GM21528 (cell line): Measurements from ENCODE around the gene MYMK.
"Not testable (repeated sequence)": the region's sequence is repeated elsewhere in the genome, so short reads cannot be mapped to it uniquely, and the experiment has no call there.

ENCODE experiments used
- ATAC-seq: cut with Tn5 transposase; IDR thresholded peaks from one replicate; pipeline ENCODE4 v1.9.1; 2021; ENCODE audit warnings: mild to moderate bottlenecking, moderate library complexity; ENCODE audit not compliant: unreplicated experiment, low FRiP score

MYMK gene, protein sequence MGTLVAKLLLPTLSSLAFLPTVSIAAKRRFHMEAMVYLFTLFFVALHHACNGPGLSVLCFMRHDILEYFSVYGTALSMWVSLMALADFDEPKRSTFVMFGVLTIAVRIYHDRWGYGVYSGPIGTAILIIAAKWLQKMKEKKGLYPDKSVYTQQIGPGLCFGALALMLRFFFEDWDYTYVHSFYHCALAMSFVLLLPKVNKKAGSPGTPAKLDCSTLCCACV

DNA sequence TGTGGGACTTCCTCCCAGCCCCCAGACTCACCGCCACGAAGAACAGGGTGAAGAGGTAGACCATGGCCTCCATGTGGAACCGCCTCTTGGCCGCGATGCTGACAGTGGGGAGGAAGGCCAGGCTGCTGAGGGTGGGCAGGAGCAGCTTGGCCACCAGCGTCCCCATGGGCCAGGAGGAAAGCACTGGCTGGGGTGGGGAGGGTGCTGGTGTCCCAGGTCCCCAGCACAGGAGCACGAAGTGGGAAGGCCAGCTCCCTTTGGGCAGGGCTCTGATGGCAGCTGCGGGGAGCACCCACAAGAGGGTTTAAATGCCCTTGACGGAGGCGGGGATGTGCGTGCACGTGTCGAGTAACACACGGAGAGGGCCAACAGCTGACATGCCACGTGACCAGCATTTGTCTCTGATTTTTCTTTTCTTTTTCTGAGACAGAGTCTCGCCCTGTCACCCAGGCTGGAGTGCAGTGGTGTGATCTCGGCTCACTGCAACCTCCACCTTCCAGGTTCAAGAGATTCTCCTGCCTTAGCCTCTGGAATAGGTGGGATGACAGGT, at the start of gene MYMK:
MYMK (minus strand) TSS at position 281 of the 550 bp plus-strand sequence; CDS start at position 166, 115 bp downstream.
- ATAC-seq: no peak

DNA sequence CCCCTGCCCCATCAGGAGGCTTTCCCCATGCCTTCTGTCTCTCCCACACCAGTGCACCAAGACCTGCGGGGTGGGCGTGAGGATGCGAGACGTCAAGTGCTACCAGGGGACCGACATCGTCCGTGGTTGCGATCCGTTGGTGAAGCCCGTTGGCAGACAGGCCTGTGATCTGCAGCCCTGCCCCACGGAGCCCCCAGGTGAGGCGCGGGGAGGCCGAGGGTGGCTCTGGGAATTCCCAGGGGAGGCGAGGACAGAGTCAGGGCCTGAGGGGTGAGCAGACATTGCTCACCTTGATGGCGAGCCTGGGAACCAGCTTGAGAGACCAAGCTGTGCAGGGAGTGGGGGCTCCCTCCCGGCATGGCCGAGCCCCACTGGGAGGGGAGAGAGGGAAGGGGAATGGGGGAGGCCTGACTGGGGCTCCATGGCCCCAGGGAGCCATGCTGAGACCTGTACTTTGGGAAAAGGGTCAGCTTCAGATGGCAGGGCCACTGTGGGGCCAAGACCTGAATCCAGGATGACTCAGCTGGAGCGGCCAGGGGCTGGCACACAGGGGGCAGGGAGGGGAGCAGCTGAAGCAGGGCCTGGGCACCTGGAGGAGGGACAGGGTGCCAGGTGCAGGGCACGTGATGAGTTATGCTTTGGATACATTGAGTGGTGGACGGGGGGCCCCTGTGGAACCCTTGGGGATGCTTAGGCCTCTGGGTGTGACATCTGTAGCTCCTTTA, 49.2 kb upstream of the MYMK start:
- no peak for ATAC-seq

DNA sequence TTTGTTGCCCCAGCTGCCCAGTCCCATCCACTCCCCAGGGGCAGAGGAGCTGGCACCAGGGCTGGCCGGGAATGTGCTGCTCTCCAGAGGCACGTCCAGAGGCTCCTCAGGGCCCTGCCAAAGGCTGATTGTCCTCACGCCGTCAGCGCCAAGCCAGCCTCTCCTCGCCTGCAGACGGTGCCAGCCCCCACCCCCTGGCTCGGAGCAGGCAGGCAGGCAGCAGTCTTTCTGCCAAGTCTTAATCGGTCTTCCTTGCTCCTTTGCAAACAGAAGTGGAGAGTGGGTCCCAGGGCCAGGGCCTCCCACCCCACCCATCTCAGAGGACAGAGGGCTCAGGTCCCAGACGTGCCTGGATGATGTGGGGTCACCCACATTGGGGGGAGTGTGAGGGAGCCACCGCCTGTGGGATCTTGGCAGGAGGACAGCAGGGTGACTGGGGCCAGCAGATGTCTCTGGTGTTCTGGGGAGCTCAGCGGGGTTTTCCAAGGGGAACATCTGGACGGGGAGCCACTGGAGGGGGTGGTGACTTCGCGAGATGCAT, 48.1 kb upstream of the MYMK start:
- no peak for ATAC-seq

DNA sequence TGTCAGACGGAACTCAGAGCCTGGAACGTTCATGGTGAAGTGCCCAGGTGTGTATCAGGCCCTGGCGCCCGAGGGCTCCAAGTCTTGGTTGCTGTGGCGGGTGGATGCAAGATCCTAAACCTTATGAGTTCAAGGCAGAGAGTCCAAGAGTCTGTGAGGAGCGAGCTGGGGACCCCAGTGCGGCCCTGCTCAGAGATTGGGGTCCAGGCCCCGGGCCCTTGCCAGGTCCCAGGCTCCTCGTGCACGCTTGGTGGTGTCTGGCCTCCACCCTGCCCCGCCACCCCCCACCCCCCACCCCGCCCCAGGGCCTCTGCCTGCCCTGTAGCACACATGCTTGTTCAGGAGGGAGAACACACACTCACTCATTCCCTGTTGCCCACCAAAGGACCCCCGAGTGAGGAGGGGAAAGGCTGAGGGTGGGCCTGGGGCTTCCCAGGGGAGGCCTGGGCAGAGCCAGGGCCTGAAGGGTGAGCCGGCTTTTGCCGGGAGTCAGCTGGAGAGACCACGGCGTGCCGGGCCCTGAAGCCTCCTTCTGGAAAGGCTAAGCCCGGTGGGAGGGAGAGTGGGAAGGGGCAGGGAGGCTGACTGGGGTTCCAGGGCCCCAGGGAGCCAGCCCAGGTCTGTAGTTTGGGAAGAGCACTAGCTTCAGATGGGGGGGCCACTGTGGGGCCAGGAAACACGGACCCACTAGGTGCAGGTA, 47.3 kb upstream of the MYMK start:
- no peak for ATAC-seq

DNA sequence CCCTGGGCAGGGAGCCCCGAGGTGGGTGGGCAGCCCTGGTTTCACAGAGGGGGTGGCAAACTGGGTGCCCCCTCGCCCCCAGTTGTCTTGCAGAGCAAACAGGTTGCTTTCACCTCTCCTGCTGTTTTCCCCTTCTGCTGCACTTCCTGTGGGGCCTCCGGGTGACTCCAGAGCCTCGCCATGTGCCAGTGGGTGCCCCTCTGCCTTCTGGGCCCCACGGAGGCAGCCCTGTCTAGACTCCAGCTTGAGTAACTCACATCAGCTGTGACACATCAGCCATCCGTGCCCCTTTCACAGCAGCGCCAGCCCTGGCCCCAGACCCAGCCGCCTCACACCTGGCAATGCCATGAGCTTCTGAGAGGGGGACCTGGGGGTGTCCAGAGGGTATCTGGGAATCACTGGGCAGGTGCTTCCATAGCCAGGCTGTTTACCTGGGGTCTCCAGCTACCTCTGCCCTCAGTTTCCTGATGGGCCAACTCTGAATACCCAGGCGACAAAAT, 46.7 kb upstream of the MYMK start:
- ATAC-seq: no peak

DNA sequence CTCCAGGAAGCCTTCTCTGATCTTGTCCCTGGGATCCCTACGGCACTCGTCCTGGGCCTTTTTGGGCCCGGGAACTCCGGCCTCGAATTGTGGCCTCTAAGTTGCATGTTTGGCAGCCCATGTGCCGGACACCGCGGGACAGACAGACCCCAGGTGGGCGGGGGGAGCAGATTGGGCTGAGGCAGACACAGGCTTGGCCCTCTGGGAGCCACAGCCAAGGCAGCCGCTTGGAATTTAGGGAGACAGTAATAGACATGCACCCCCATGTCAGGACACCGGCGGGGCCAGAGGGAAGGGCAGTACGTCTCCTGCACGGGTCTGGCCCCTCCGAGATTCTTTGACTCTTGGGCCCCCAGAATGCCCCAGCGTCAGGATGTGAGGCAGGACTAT, 45.9 kb upstream of the MYMK start:
- no peak for ATAC-seq

DNA sequence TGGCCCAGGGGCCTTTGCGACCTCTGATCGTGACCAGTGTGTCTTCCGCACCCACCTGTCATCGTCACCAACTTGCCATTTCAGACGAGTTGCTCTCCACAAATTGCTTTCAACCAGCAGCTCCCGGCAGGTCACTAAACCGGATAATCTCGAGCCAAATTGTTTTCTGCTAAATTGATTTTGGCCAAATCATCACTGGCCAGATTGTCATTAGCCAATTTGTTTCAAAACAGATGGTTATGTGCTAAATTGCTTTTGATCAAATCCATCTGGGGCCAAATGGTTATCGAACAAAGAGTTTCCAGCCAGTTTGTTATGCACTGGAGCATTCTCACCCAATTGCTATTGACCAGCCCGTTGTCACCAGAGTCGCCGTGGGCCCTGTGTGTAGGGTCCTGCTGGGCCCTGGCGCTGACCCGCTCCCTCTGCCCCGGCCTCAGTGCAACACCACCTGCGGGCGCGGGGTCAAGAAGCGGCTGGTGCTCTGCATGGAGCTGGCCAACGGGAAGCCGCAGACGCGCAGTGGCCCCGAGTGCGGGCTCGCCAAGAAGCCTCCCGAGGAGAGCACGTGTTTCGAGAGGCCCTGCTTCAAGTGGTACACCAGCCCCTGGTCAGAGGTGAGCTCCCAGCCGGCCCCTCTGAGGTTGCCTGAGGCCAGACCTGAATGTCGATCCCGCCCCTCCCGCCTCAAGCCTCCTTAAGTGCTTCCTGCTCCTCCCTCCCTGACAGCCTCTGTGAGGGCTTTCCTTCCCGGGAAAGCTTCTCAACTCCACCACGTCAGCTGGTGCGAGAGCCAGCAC, 45.3 kb upstream of the MYMK start:
- no peak for ATAC-seq

DNA sequence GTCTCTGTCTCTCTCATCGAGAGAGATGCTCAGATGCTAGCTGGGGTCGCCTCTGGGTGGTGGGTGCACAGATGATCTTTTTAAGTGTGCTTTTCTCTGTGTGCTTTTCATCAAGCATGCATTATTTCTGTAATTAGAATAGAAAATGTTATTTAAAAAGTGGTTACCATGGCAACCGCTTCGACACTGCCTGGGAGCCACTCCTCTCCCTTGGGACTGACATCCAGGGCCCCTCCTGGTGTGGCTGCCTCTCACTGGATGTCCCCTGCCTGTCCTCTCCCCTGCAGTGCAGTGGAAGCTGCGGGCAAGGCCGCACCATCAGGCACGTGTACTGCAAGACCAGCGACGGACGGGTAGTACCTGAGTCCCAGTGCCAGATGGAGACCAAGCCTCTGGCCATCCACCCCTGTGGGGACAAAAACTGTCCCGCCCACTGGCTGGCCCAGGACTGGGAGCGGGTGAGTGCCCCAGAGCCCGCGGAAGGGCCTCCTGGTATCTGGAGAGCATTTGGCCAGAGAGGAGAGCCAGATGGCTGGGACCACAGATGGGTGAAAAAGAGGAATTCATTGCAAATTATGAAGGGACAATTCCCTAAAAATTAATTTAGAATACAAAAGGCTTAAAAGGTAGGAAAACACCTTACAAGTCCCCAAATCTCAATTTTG, 44.5 kb upstream of the MYMK start:
- ATAC-seq: no peak

DNA sequence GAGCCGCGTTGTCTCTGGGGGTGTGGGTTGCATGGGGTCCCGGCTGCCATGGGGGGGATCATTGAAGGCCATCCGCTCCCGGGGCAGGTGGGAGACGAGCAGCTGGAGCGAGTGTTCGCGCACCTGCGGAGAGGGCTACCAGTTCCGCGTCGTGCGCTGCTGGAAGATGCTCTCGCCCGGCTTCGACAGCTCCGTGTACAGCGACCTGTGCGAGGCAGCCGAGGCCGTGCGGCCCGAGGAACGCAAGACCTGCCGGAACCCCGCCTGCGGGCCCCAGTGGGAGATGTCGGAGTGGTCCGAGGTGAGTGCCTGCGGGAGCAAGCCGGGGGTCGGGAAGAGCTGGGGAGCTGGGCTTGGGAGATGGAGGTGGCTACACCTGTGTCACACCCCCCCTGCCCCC, 43.4 kb upstream of the MYMK start:
- ATAC-seq: no peak

DNA sequence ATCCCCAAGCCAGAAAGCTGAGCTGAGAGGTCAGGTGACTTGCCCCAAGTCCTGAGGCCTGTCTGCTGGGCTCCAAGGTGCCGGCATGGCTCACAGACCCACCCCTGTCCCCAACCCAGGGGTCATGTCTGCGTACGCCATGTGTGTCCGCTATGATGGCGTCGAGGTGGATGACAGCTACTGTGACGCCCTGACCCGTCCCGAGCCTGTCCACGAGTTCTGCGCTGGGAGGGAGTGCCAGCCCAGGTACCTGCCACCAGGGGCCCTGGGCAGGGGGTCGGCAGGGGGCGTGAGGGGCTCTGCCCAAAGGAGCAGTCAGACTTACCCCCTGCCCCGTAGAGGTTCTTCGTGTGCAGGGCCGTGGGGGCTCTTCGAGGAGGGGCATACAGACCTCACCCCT, 42.1 kb upstream of the MYMK start:
- no peak for ATAC-seq

DNA sequence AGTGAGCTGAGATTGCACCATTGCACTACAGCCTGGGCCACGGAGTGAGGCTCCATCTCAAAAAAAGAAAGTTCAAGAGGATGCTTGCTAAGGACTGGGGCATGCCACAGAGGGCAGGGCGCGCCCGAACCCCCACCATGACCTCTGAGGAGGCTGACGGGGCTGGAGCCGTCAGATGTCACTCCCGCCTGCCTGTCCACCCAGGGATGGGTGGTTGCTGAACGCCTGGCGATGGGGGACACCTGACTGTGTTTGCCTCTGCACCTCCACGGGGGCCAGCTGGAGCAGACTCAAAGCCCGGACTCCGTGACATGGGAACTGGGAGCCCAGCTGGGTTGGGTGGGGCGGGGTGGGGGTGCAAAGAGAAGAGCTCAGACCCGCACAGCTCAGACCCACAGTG, 41.6 kb upstream of the MYMK start:
- ATAC-seq: no peak

DNA sequence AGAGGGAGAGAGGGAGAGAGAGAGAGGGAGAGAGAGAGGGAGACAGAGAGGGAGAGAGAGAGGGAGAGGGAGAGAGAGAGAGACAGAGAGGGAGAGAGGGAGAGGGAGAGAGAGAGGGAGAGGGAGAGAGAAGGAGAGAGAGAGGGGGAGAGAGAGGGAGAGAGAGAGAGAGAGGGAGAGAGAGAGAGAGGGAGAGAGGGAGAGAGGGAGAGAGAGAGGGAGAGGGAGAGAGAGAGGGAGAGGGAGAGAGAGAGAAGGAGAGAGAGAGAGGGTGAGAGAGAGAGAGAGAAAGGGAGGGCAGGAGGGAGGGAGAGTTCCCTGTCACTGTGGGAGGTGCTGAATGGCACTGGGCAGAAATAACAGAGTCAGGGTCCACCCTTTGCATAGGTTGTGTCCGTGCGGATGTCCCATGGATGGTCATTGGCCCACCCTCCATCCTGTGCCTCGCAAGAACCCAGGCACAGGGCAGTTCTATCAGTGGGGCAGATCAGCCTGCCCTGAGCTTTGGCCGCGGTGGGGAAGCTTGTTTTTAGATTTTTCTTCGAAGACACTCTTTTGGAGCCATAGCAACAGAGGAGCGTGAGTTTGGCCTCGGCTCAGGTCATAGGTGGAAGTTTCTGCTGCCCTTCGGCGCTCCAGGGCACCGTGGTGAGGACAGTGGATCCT, 39.8 kb upstream of the MYMK start:
- ATAC-seq: no peak

DNA sequence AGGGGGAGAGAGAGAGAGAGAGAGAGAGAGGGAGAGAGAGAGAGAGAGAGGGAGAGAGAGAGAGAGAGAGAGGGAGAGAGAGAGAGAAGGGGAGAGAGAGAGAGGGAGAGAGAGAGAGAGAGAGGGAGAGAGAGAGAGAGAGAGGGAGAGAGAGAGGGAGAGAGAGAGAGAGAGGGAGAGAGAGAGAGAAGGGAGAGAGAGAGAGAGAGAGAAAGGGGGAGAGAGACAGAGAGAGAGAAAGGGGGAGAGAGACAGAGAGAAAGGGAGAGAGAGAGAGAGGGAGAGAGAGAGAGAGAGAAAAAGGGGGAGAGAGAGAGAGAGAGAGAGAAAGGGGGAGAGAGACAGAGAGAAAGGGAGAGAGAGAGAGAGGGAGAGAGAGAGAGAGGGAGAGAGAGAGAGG, 39.1 kb upstream of the MYMK start:
- not testable (repeated sequence) for ATAC-seq

DNA sequence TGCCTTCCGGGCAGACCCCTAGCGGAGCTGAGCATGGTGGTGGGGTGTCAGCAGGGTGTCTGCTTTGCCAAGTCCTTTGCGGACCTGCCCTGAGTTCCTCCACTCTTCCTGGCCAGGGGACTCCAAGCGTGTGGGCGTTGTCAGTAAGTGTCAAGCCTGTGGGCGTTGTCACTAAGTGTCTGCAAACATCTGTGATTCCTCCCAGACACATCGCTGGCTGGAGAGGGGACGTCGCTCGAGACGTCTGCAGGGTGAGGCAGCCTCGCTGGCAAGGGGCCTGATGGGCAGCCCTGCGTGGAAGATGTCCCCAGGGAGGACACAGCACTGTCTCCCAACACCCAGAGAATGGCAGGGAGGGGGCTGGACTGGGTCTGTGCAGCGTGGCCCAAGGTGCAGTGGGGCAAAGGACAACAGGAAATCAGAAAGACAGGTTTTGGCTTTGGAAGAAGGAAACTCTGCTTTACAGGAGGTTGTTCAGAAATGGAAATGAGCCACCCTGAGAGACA, 38.6 kb upstream of the MYMK start:
- ATAC-seq: no peak

DNA sequence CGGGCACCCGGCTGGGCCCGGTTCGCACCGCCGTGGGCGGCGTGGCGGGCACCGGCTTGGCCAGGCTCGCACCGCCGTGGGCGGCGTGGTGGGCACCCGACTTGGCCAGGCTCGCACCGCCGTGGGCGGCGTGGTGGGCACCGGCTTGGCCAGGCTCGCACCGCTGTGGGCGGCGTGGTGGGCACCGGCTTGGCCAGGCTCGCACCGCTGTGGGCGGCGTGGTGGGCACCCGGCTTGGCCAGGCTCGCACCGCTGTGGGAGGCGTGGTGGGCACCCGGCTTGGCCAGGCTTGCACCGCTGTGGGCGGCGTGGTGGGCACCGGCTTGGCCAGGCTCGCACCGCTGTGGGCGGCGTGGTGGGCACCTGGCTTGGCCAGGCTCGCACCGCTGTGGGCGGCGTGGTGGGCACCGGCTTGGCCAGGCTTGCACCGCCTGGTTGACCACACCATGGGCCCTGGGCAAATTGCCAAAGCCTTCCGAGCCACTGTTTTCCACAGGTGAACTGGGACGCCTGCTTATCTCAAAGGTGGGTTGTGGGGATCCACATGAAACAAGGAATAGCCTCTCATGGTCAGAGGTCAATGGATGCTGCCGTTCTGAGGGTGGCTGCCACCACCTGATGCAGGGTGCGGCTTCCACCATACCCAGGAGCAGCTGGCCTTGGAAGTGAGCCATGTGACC, 38.0 kb upstream of the MYMK start:
- no peak for ATAC-seq

DNA sequence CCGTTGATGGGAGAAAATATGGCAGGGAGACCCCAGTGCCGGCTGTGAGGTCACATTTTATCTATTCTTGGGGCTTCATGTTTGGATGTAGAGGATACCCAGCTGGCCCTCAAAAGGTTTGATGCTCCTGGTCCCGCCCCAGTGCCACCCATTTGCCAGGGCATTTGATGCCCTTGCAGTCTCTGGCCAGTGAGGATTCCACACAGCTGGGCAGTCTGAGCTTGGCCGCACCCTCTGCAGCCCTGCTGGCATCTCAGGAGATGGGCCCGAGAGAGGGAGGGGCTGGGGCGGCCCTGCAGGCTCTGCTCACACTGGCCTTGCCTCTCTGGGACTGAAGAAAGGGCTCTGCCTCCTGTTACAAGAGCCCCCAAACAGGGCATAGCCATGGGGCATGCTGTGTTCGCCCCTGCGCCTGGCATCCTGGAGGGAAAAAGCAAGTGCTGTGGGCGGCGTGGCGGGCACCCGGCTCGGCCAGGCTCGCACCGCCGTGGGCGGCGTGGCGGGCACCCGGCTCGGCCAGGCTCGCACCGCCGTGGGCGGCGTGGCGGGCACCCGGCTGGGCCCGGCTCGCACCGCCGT, 37.3 kb upstream of the MYMK start:
- no peak for ATAC-seq

DNA sequence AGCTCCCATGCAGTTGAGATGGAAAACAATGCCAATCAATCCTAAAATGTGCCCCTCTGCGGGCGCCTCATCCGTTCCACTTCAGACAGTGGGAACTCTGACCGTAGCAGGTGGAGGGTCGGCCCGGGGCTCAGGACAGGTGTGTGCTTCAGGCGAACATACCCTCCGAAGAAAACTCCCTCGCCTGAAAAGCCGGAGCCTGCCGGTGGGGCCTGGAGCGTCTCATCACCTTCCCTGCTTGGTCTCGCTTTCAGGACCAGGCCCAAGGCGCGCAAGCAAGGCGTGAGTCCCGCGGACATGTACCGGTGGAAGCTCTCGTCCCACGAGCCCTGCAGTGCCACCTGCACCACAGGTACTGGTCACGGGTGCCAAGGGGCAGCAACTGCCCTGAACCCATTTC, 36.2 kb upstream of the MYMK start:
- ATAC-seq: no peak

DNA sequence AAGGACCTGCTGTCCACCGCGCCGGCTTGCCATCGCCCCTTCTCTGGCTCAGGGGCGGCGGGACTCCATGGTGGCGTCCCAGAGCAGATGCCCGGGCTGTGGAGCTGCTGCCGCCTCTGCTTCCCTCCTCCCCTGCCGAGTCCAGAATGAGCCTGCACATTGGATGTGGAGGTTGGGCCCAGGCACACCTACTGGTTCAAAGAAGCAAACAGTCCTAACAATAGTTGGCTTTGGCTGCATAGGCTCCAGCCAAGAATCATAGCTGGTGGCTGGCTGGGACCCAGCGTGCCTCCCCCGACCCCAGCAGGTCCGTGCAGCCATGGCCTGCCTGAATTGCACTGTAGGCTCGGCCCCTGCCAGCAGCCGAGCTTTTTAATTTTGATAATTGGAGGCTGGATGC, 35.6 kb upstream of the MYMK start:
- no peak for ATAC-seq
